ENCODE results near the gene EXOC2.
A peak's percentile ranks its signal among the peaks of the same experiment; 100 is the strongest.
"Not testable (repeated sequence)": the region's sequence is repeated elsewhere in the genome, so short reads cannot be mapped to it uniquely, and the experiment has no call there.

EXOC2 gene

DNA sequence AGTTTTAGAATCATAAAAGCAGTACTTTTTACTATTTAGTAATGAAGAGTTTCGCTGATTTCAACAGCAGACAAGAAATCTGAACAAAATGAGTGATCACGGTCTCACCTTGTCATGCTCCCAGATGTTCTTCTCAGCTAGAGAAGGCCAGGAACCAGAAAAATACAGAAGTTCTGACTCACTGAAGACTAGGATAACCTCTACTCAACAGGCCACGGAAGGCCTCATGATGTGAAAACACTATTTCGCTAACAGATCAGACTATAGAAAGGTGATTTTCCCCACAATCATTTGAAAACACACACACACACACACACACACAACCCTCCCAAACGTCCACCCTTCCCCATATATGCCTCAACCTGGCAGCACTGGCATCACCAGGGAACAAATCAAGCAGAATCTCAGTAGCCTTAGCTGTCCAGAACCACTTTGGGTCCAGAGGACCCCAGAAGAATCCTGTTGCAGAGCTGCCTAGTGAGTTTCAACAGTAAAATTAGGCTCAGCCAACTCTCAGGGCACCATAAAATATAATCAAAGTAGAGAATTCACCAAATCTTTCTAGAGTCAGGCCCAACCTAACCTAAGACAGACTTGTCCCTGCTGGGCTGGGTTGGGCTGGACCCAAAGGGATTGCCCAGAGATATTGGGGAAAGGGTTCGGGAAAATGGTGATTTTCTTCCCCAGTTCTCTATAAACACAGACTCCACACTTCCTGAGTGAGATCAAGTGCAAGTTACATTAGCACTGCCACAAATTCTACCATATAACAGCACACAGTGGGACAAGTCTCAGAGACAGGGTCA, 7.9 kb downstream of the EXOC2 start:
- no peak for DNase-seq (ENCODE audit: low read depth)
- H3K4me3 ChIP-seq (ENCODE audit: low read depth, low read length), result no peak overlapping the region

DNA sequence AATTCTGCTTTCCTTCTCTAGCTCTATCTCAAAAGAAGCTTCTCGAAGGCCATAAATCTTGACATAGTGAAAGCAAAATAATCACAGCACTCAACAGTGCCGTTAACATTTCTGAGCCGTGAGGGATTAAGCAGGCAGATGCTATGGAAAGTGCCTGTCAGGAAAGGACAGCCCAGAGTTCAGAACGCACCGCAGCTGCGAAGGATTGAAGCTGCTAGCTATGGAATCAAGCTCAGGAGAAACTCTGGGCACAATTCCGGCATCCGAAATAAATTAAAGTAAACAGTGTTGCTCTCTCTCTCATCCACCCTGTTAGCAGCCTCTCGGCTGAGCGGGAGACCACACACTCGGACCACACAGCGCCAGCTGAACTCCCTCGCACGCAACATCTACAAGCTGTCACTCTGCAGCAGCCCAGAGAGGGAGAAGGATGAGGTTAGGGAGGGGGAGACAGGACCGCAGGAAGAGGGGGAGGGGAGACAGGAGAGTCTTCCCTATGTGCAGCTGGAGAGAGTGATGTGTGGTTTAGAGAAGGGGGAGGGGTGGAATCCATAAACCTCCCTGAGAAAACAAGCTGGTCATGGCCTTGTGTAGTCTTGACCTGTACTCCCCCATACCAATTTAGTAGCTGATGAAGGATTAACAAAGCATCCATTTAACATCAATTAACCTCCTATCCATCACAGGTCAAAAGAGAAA, 9.0 kb downstream of the EXOC2 start:
- peak; percentile 87 for DNase-seq (ENCODE audit: low read depth)
- peak overlapping the region; percentile 40 for H3K4me3 ChIP-seq (ENCODE audit: low read depth, low read length)

DNA sequence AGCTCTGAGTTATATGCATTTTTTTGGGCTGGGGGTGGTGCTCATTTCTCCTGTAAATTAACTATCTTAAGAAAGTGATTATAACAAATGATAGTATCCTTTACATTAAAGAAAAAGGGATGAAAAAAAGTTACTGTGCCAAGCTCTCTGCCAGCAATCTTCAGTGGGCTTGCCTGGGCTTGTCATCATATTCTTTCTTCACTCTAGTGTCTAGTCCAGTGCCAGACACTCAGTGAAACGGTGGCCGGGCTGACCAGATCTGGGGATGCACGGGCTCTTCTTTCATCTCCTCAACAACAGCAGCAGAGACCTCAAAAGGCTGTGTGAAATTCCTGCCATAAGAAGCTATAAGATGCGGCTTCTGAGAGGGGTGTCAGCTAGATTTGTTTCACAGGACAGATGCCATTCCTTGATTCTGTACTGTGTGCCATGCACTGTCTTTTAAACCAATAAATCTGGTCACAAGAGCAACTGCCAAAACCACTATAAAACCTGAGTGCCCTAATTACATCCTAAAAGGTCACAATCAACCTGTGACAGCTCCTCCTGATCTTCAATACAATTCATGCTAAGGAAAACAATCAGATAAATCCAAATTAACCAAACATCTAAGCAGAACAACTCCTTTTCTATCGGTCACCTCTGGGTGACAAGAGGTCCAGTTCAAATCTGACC, 12.1 kb downstream of the EXOC2 start:
- H3K4me3 ChIP-seq (ENCODE audit: low read depth, low read length), result no peak overlapping the region
- DNase-seq (ENCODE audit: low read depth), result no peak

DNA sequence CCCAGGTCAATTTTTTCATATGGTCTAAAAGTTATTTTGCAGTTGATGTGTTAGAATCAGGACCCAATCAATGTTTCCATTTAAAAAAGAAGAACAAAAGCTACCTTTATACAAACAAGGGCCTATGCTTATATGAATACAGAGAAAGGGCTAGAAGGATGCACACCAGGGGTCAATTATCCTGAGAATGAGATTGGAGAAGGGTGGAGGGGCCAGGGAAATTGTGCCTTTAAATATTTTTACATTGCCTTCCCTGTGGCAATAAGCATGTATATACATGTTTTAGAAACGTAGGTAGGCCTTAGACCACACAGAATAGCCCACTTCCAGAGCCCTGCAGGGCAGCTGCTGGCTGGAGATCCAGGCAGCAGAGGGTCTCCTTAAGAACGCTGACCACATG, 12.7 kb downstream of the EXOC2 start:
- no peak for DNase-seq (ENCODE audit: low read depth)
- no peak overlapping the region for H3K4me3 ChIP-seq (ENCODE audit: low read depth, low read length)

DNA sequence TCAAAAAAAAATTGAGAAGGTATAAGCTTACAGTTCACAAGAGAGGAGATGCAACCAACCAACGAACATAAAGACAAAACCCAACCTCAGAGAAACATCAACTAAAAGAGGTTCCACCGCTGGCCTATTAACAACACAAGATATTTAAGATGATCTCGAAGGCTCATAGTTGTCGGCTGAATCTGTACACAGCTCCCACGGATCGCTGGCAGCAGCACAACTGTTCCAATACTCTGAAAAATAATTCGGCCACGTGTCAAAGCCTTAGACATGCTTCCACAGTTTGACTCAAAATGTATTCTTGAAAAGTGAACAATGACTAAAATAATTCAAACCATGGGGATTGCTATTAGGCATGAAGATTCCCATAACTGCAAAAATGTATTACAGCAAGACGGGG, 13.7 kb downstream of the EXOC2 start:
- H3K4me3 ChIP-seq (ENCODE audit: low read depth, low read length), result no peak overlapping the region
- no peak for DNase-seq (ENCODE audit: low read depth)

DNA sequence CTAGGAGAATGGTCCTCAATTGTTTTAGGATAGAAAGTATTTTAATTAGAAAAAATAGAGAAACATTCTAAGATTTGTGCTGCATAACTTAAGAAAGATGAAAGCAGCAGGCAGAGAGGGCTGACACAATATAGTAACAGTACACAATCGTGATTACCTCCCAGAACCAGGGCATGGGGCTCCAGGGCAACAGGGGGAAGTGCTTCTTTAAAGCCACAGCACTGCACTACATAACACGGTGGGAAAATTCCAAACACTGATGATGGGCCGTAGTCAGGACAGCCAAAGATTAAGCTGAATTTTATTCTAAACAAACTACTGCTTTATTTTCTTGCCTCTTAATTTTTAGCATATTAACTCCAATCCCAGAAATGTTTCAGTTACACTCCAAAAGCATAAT, 14.4 kb downstream of the EXOC2 start:
- DNase-seq (ENCODE audit: low read depth), result no peak
- H3K4me3 ChIP-seq (ENCODE audit: low read depth, low read length), result no peak overlapping the region

DNA sequence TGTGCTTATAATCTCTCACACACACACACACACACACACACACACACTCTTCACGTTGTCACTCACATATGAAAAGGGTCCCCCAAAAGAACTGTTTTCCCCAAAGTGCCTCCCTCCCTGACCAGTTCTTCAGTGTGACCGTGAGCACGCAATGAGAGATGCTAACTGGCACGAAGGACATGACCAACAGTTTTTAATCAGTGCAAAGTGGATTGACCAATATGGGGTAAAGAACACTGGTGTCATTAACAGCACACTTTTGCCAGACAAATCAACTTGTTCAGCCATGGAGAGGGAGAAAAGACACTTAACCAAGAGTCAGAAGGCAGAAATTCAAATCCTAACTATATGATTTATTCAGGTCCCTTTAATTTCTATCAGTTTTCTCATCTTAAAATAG, 15.0 kb downstream of the EXOC2 start:
- H3K4me3 ChIP-seq (ENCODE audit: low read depth, low read length), result no peak overlapping the region
- no peak for DNase-seq (ENCODE audit: low read depth)

DNA sequence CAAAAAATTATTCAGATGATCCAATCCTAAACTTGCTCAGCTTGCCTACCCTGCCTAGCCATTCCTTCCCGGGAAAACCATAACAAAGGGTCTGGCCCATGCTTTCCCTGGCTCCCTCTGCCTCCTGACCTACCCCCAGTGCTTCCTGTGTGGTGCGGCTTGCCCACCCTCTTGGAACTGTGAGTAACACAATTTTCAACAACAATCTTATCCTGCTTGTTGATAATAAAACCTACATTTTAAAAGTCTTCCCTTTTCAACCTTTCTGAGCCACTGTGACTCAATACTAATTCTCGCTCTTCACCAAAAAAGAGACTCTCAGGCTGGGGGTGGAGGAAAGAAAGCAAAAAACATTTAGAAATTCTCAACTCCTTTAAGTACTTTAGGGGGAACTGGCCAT, 18.0 kb downstream of the EXOC2 start:
- no peak for DNase-seq (ENCODE audit: low read depth)

DNA sequence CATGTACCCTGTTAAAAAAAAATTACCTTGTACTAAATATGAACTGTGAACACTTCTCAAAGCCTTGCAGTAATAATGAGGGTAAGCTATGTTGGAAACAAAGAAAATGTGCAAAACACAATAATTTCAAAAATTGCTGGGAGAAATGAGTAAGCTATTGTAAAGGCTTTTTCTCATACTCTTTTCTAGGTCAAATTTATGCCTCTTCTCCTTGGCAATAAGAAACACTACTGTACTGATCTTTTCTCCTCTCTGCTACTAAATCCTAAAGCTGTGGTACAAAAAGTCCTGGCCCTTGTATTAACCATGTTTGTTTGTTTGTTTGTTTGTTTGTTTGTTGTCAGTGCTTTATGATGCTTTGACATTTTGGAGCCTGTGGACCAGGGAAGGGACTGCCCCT, 18.5 kb downstream of the EXOC2 start:
- H3K4me3 ChIP-seq (ENCODE audit: low read depth, low read length), result no peak overlapping the region
- DNase-seq (ENCODE audit: low read depth), result no peak

More for the DNA sequence above, 18.0 kb downstream of the EXOC2 start:
- no peak overlapping the region for H3K4me3 ChIP-seq (ENCODE audit: low read depth, low read length)

DNA sequence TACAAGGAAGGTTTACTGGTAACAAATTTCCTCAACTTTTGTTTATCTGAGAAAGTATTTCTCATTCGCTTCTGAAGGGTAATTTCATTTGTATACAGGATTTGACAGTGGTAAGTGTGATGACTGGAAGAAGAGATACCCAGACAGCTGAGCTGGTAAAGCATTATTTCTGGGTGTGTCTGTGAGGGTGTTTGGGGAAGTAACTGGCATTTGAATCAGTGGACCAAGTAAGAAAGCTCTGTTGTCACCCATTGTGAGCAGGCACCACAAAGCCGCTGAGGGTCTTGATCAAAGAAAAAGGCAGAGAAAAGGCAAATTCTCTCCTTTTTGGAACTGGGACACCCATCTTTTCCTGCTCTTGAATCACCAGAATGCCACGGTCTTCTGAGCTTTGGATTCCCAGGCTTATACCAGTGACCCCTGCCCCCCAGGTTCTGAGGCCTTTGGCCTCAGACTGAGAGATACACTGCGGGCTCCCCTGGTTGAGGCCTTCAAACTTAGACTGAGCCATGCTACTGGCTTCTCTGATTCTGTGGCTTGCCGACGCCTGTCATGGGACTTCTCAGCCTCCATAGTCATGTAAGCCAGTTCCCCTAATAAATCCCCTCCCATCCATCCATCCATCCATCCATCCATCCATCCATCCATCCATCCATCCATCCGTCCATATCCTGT, 25.5 kb downstream of the EXOC2 start:
- no peak overlapping the region for H3K4me3 ChIP-seq (ENCODE audit: low read depth, low read length)
- DNase-seq (ENCODE audit: low read depth), result no peak

DNA sequence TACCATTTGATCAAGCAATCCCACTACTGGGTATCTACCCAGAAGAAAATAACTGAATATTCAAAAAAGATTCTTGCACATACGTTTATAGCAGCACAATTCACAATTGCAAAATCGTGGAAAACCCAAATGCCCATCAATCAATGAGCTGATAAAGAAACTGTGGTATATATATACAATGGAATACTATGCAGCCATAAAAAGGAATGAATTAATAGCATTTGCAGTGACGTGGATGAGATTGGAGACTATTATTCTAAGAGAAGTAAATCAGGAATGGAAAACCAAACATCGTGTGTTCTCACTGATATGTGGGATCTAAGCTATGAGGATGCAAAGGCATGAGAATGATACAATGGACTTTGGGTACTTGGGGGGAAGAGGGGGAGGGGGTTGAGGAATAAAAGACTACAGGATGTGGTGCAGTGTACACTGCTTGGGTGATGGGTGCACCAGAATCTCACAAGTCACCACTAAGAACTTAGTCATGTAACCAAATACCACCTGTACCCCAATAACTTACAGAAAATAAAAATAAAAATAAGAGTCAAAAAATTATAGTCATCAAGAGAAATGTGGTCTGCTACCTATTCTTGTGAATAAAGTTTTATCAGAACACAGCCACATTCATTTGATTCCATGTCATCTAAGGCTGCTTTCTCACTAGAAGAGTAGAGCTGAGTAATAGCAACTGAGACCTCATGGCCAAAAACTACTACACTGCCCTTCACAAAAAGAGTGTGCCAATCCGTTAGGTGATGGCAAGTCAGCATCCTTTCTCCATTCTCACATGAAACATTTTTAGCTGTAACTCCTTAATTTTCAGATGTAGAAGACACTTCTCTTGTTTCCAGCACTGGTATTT, 27.3 kb downstream of the EXOC2 start:
- no peak overlapping the region for H3K4me3 ChIP-seq (ENCODE audit: low read depth, low read length)
- DNase-seq (ENCODE audit: low read depth), result no peak

DNA sequence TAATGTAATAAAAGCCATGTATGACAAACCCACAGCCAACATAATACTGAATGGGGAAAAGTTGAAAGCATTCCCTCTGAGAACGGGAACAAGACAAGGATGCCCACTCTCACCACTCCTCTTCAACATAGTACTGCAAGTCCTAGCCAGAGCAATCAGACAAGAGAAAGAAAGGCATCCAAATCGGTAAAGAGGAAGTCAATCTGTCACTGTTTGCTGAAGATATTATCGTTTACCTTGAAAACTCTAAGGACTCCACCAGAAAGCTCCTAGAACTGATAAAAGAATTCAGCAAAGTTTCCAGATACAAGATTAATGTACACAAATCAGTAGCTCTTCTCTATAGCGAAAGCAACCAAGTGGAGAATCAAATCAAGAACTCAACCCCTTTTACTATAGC, 29.2 kb downstream of the EXOC2 start:
- H3K4me3 ChIP-seq (ENCODE audit: low read depth, low read length); DNase-seq (ENCODE audit: low read depth): not testable (repeated sequence)

DNA sequence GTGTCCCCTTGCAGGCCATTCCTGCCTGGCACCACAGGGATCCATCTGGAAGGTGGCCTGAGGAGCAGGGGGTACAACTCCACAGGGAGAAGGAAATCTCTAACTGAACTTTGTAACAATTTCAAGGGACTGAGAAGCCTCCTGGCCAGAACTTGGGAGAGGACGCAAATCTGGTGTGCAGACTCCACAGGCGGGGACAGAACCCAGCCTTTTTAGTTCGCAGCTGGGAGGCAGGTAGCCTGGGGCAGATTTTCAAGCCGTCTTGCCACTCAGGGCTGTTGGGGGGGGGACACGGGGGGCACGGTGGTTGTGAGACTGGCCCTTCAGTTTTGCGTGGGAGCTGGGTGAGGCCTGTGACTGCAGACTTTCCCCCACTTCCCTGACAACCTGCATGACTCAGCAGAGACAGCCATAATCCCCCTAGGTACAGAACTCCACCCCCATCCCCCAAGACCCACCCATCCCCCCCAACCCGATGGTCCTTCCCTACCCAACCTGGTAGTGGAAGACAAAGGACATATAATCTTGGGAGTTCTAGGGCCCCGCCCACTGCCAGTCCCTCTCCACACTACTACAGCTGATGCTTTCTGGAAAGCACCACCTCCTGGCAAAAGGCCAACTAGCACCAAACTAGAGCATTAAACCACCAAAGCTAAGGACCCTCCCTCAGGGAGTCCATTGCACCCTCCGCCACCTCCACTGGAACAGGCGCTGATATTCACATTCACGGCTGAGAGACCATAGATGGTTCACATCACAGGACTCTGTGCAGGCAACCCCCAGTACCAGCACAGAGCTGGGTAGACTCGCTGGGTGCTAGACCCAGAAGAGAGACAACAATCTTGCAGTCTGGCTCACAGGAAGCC, 33.0 kb downstream of the EXOC2 start:
- no peak for DNase-seq (ENCODE audit: low read depth)
- H3K4me3 ChIP-seq (ENCODE audit: low read depth, low read length), result no peak overlapping the region

DNA sequence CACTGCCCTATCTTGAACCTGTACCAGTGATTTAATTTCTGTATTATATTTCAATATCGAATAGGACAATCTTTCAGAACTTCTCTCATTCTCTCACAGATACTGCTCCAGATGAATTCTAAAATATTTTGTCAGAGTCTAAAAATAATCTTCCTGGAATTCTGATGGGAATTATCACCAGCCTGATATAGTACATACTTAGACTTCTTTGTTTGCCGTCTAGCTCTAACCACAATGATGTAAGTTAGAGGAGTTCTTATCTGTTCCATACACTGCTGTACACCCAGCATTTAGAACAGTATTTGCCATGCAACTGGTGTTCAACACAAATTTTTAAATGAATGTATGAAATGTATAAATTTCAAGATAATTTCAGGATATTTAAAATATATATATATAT, 34.7 kb downstream of the EXOC2 start:
- DNase-seq (ENCODE audit: low read depth), result peak; percentile 29
- no peak overlapping the region for H3K4me3 ChIP-seq (ENCODE audit: low read depth, low read length)

DNA sequence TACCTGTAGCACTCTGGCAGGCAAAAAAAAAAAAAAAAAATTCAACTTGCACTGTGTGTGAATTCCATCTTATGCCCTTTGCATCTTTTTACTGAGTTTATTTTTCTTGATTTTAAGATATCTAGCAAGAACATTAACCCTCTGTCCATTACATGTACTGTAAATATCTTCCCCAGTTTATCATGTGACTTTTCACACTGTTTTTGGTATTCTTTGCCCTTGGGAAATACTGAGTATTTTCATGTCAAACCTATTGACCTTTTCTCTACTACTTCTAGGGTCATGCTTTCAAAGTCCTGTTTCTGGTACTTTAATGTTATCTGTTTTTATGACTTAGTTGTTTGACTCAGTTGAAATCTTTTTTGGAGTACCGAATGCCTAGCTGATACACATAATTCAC, 35.2 kb downstream of the EXOC2 start:
- DNase-seq (ENCODE audit: low read depth), result no peak
- no peak overlapping the region for H3K4me3 ChIP-seq (ENCODE audit: low read depth, low read length)

DNA sequence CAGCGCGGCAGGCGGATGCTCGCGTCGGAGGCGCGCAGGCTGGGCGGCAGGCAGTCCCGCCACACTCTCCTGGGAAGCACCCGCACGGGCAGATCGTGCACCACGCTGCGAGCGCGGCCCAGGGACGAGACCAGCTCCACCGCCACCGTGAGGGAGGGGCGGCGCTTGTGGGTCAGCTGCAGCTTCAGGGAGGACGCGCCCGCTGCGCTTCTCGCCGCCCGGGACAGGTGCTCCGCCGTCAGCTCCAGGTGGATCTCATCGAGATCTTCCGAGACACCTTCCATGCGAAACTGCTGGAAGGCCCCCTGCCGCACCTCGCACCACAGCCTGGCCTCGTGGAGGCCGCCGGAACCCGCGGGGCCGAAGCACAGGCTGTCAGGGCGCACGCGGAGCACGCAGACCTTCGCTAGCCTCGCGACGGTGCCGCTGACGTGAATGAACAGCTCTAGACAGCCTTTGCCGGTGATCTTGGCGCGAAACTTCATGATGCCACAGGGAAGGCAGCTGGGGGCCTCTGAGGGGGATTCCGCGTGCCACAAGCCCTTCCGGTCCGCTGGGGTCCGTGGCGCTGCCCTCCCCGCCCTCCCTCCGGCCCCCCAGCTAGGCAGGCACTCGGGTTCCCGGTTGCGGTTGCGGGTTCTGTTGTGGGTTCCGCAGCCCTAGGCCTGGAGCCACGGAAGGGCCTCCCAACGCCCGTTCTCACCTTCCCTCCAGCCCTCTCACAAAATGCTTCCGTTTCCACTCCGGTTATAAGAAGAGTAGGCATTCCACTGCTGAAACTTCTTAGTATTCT, 36.3 kb downstream of the EXOC2 start, which contains the start of gene HUS1B:
Gene HUS1B (minus strand): TSS at position 641 of the 793 bp plus-strand sequence. CDS start 156 bp downstream, at position 485.
- no peak for DNase-seq (ENCODE audit: low read depth)
- H3K4me3 ChIP-seq (ENCODE audit: low read depth, low read length), result no peak within 1 kb of the TSS

DNA sequence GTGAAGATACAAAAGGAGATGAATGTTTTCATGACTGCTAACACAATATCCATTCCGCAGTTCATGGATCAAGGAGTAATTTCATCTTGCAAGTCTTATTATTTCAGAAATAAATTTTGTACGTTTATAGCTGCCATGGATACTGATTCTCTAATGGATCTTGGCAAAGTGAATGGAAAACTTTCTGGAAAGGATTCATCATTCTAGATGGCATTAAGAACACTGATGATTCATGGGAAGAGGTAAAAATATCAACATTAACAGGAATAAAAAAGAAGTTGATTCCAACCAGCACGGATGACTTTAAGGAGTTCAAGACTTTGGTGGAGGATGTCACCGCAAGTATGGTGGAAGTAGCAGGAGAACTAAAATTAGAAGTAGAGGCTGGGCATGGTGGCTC, 38.8 kb downstream of the EXOC2 start:
- no peak for DNase-seq (ENCODE audit: low read depth)
- H3K4me3 ChIP-seq (ENCODE audit: low read depth, low read length), result no peak overlapping the region
